Nephron (organoid): ENCODE results near the gene ARHGEF12.

Experiments used
- H3K27ac Mint-ChIP-seq, 3 experiments: 2 replicates each; pipeline ENCODE4 v1.8.0; 2020; ENCODE audit warnings: mixed read lengths in 3 of 3, mild to moderate bottlenecking in 2 of 3, moderate library complexity in 1 of 3
- H3K27me3 Mint-ChIP-seq: 2 replicates; pipeline ENCODE4 v1.8.0; 2021; ENCODE audit warnings: low read depth, mild to moderate bottlenecking, moderate library complexity, mixed read lengths
- H3K36me3 Mint-ChIP-seq: 2 replicates; pipeline ENCODE4 v1.8.0; 2020; ENCODE audit warnings: low read depth, mixed read lengths
- H3K4me1 Mint-ChIP-seq: 2 replicates; pipeline ENCODE4 v1.8.0; 2020; ENCODE audit warnings: mixed read lengths
- H3K4me3 Mint-ChIP-seq, 3 experiments: 2 replicates each; pipeline ENCODE4 v1.8.0; 2020; ENCODE audit warnings: mild to moderate bottlenecking in 3 of 3, mixed read lengths in 3 of 3, moderate library complexity in 2 of 3
- H3K9me3 Mint-ChIP-seq: 2 replicates; pipeline ENCODE4 v1.8.0; 2020; ENCODE audit warnings: mixed read lengths
- CTCF ChIP-seq, 3 experiments: fragments of 200-600 bp; sonication (generic); IDR thresholded peaks; one replicate each; pipeline ENCODE4 v1.5.0; 2021; ENCODE audit warnings: antibody characterized with exemption in 3 of 3; ENCODE audit not compliant: unreplicated experiment in 3 of 3

The ARHGEF12 gene

GRCh38 chr11:120334332-120334731 is 1.9 kb upstream of the ARHGEF12 start:
- H3K27ac Mint-ChIP-seq, result no peak overlapping the region
- peaks cover 12% of the 10 kb centered on the region for H3K36me3 Mint-ChIP-seq
- peaks cover 57% of the 10 kb centered on the region for H3K4me1 Mint-ChIP-seq
- peak overlapping the region in 2 of 3 experiments; percentile 43 to 50 for H3K4me3 Mint-ChIP-seq
- TF ChIP-seq CTCF (IDR thresholded peaks at IDR 0.05; ENCODE audit: unreplicated experiment in 3 of 3), result no peak
- no peaks in the 10 kb centered on the region for H3K27me3 Mint-ChIP-seq
- no peaks in the 10 kb centered on the region for H3K9me3 Mint-ChIP-seq

DNA sequence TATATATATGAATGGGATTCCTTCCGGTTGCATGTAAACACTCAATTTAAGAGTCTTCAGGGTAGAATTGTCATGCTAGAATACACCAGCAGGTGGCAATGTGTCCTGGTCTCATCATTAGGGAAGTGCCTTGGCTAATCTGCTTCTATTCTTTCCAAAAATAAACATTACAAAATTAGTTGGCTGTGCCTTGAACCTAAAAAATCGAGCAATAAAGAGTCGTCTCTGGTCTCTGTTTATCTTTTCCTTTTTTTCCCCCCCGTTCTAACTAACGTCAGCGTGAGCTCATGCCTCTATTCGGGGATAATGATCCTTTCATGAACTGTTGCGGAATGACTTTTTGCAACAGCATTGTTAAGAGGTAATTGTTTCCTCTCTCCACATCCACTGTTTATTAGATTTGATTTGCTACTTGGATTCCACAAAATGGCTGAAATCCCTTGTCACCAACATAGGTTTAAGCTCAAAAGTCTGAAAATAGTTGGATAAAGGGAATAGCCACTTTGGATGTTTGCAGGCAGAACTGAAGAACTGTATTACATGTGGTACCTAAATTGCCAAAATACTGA is 1.2 kb upstream of the ARHGEF12 start:
- peaks cover 61% of the 10 kb centered on the region for H3K4me1 Mint-ChIP-seq
- no peaks in the 10 kb centered on the region for H3K9me3 Mint-ChIP-seq
- peaks cover 9% of the 10 kb centered on the region for H3K36me3 Mint-ChIP-seq
- peak overlapping the region; percentile 83 for H3K4me3 Mint-ChIP-seq
- H3K27me3 Mint-ChIP-seq, result no peaks in the 10 kb centered on the region
- H3K27ac Mint-ChIP-seq, result peak overlapping the region; percentile 50 to 79 (median 55)
- TF ChIP-seq CTCF (IDR thresholded peaks at IDR 0.05; ENCODE audit: unreplicated experiment in 3 of 3), result peak; percentile 60 to 74 (median 66)

DNA sequence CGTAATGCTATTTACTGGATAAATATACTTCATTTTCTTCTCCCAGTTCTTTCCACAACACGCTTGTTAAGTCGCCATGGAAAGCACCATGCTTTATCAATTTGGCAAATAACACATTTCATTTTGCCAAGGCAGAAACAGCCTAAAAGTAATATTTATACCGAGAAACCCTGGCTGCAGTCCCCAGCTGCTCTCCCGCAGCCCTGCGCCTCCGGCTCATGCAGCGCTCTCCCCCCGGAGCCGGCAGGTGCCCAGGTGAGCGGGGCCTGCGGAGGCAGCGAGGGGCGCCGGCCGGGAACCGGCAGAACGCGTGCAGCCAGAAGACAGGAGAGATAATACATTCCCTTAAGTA is 681 bp upstream of the ARHGEF12 start:
- no peak for TF ChIP-seq CTCF (IDR thresholded peaks at IDR 0.05; ENCODE audit: unreplicated experiment in 3 of 3)
- H3K4me1 Mint-ChIP-seq, result peaks cover 61% of the 10 kb centered on the region
- H3K9me3 Mint-ChIP-seq, result no peaks in the 10 kb centered on the region
- peak overlapping the region; percentile 83 for H3K4me3 Mint-ChIP-seq
- H3K27ac Mint-ChIP-seq, result peak overlapping the region; percentile 50 to 79 (median 71)
- H3K27me3 Mint-ChIP-seq, result no peaks in the 10 kb centered on the region
- H3K36me3 Mint-ChIP-seq, result peaks cover 4% of the 10 kb centered on the region

GRCh38 chr11:120336641-120337354 is 585 bp downstream of the ARHGEF12 start:
- Mint-ChIP-seq H3K4me3 (peak overlapping the region; percentile 99 to 100 (median 100)), H3K27me3 (no peaks in the 10 kb centered on the region), H3K9me3 (no peaks in the 10 kb centered on the region), H3K27ac (peak overlapping the region; percentile 87 to 97 (median 97)), H3K4me1 (peaks cover 52% of the 10 kb centered on the region), H3K36me3 (peaks cover under 1% of the 10 kb centered on the region)
- TF ChIP-seq CTCF (IDR thresholded peaks at IDR 0.05; ENCODE audit: unreplicated experiment in 3 of 3), result no peak

DNA sequence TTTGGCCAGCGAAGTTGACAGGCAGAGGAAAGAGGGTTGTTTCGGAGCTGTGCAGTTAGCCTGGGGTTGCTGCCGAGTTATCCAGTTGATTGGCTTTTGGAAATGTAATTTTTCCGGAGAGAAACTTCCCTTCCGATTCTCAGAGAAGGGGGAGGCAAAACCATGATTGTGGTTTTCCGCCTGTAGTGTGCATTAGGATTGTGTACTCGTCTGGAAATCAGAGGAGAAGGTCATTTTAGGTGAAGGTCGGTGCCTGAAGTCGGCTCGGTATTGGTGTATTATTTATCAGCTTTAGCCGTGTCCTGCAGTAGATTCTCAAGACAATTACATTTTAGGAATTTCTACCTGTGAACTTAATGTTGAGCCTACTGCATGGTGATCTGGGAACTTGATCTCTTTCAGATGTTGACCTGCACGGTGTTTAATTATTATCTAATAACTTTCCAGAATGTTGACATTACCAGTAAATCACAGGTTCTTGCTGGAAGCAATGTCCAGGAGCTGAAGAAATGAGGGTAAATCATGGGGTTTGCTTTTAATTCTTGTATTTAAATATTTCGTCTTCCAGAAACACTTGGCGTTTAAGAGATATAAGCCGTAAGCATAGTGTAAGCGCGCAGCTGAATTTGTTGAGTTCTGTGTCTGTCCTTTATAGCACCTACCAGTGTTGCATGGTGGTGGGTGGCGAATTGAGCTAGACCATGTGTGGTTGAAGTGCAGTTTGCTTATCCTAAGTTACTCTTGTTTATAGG is 1.3 kb downstream of the ARHGEF12 start:
- H3K4me3 Mint-ChIP-seq, result peak overlapping the region; percentile 99 to 100 (median 100)
- H3K36me3 Mint-ChIP-seq, result no peaks in the 10 kb centered on the region
- H3K27ac Mint-ChIP-seq, result peak overlapping the region; percentile 87 to 97 (median 97)
- H3K27me3 Mint-ChIP-seq, result no peaks in the 10 kb centered on the region
- peaks cover 55% of the 10 kb centered on the region for H3K4me1 Mint-ChIP-seq
- no peak for TF ChIP-seq CTCF (IDR thresholded peaks at IDR 0.05; ENCODE audit: unreplicated experiment in 3 of 3)
- no peaks in the 10 kb centered on the region for H3K9me3 Mint-ChIP-seq
